Activated CD8-positive, alpha-beta memory T cell treated with anti-CD3 and anti-CD28 coated beads for 36 hours (primary cell): ENCODE measurements around the gene MBL2. TPM values are rescaled to one million over a fixed set of nuclear protein-coding genes. Genes with fewer than 3 reads are reported as not detected.

Experiments
- CTCF ChIA-PET: fragments of 350-600 bp; sonication (Branson Sonifier 250); formaldehyde crosslinking; loops from one replicate; lab custom pipeline; 2021; ENCODE audit warnings: antibody characterized with exemption; lab: Charles Lee
- POLR2A ChIA-PET: fragments of 350-600 bp; sonication (Branson Sonifier 250); formaldehyde crosslinking; loops from one replicate; lab custom pipeline; 2021; ENCODE audit warnings: antibody characterized with exemption; lab: Charles Lee
- total RNA-seq, 2 experiments: library from RNA; stranded (reverse); gene quantifications; one replicate each; pipeline ENCODE4 v1.2.3, GENCODE V29; 2021

The MBL2 gene
- total RNA-seq = not detected

DNA sequence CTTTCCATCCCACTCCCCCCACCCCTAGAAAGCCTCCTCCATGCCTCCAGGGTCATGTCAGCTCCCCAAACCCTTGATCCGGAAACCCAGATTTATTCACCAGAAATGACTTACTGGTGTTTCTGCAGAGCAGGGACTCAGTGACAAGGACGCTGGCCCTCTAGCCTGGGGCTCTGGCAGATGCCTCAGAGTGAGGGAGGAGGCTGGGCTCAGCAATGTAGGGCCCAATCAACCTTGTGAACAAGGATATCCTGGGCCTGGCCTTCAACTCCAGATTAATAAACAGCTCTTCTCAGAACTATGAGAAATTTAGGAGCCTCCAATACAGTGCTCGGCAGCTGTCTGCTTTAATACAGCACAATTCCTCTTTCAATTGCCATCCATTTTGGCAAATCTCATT, at the start of gene MBL2:
Gene MBL2, minus strand, starts transcription at position 162 of the 400 bp plus-strand sequence. CDS start 1,149 bp downstream, outside the sequence.
- ChIA-PET POLR2A (no interaction called here), CTCF (no interaction called here)

DNA sequence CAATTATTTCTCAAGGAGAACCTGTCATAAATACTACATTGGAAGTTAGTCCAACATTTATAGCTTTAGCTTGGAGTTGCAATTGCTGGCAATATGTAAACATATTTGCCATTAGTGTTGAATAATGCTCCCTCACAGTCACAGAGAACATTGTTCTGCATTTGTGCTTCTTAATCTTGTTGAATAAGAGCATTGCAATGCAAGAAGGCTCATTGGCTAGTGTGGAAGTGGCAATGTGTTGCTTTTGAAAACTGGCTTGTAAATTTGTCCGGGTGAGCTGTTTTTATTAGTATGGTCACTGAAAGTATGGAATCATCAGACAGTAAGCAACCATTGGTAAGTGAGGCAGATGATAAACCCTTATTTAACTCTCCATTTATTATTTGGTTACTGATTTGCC, 47.7 kb upstream of the MBL2 start:
- CTCF ChIA-PET = no interaction called here
- POLR2A ChIA-PET = no interaction called here

DNA sequence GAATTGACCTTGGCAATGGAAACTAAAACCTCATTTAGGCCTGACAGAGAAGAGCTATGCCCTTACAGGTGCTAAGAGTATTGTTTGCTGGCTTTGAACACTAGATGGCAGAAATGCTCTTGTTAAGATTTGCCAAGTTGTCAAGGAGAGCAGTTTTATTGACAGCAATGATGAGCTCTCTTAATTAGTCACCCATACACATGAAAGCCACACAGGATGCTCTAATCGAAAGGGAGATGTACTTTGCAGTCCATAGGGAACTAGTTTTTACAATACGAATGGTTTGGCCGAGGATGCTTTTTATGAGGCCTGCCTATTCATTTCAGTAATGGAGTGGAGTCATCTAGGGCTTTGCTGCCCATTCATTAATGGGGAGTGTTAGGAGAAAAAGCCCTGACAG, 45.4 kb upstream of the MBL2 start:
- POLR2A ChIA-PET = no interaction called here
- CTCF ChIA-PET = interaction anchor here (0.5 kb wide), 1 partner anchor 67 kb away, joined by 5 read pairs; no protein-coding TSS in a partner anchor

DNA sequence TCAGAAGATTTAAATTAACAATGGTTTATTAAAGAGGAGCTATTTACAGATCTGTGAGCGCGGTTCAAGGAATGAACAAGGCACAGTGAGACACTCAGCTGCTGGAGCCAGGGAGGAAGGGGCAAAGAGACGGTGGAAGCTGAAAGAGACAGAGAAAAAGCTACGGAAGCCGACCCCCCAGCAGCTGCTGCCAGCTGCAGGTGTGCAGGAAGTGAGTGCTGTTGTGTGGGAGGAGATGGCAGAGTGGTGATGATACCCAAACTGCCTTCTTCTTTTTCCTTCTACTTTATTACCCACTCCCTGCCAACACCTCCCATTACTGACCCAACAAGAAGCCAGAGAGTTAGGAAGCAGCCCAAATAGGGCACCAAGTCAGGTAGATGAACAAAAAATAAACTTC, 41.9 kb upstream of the MBL2 start:
- ChIA-PET CTCF (no interaction called here), POLR2A (no interaction called here)

DNA sequence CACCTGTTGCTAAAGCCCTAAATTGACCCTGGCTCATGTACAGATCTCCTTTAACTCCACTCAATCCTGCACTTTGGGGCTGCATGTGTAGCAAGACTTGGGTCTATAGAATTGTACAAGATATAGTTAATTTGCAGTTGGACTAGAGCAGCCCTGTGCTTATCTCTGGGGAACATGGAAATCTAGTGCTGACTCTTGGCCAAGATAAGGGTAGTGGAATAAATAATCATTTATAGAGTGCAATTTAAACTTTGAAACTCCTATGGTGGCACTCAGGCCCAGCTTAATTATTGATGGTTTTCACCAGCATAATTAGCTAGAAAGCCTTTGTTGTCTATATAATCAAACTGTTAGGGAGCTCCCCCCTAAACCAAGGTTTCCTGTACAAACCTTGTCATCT, 39.2 kb upstream of the MBL2 start:
- ChIA-PET POLR2A (no interaction called here), CTCF (no interaction called here)

DNA sequence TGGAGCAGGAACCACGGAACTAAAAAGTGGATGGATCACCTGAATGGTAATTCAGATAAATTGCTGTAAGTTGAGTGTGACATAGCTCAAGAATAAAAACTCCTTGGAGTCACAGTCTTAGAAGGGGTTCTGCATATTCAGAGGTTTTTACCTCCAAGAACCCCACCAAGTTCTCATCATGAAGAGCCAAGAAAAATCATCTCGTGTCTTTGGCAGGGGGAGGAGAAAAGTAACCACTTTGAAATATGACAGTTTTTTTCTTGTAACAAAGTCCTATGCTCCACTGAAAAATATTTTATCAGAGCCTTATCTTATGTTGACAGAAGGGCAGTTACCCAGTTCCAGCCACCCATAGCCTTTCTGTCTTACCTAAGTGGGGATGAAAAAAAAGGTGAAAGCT, 38.2 kb upstream of the MBL2 start:
- POLR2A ChIA-PET = no interaction called here
- CTCF ChIA-PET = no interaction called here

DNA sequence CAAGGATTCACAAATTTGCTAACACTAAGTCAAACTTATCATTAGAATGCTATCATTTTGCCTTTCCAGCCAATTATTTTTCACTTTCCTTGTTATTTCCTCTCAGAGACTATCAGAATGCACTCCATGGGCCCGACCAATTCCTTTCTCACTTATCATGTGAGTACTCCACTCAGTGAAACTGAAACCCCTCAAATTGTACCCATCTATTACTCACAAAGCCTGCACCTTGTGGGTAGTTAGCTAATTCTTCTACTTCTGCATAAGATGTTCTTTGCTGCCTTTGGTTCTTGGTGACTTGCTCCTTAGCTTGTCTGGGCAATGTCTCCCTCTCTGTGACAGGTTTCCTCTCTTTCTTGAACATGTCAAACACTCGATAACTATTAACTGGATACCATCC, 35.2 kb upstream of the MBL2 start:
- POLR2A ChIA-PET = no interaction called here
- CTCF ChIA-PET = no interaction called here

DNA sequence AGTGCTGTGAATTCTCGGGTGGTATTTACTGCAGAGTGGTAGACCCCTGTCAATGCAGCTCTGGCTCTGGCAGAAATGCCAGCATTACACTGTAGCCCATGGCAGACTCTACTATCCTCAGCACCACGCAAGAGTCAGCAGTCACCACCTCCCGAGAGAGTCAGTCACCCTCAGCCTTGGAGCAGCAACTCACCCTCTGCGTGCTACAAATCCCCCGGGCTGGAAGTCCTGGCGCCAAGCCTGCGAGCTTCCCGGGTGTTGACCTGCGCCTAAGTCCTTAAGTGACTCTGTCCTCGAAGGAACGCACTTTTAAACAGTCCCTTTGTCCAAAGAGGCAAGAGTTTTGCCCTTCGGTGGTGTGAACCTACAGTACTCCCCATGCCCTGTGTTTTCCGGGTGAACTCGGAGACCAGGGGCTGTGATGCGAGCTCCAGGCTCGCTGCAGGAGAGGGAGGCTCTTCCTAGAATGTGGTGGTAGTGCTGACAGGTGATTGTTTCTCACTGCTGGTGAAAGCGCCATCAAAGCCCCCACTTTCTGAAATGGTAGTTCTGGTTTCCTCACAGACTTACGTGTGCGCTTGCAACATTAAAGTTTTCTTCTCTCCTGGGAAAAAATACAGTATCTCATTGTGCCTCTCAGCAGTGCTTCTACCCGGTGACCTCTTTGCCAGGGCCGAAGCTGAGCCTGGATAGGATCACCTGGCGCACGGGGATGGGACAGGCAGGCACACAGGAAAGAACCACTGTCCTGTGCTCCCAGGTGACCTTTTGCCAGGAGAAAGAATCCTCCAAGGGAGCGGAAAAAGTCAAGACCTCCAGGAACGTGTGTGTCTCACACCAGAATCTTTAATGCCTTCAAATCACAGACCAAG, 33.1 kb upstream of the MBL2 start:
- ChIA-PET POLR2A (no interaction called here), CTCF (no interaction called here)

DNA sequence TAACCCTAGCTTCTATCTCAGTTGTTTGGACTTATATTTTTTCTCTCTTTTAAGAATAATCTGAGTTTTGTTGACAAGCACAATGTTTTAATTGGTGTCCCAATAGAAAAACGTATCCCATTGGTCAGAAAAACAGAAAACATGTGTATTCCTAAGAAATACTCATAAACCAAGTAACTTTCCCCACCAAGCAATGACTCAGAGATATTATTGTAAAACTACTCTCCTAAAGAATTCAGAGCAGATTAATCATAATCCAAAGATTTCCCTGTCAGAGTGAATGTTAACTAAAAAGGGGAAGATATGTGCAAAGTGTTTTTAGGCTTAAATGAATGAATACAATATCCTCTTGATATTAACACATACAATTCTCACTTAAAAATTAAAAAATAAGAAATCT, 29.4 kb upstream of the MBL2 start:
- ChIA-PET CTCF (no interaction called here), POLR2A (no interaction called here)

DNA sequence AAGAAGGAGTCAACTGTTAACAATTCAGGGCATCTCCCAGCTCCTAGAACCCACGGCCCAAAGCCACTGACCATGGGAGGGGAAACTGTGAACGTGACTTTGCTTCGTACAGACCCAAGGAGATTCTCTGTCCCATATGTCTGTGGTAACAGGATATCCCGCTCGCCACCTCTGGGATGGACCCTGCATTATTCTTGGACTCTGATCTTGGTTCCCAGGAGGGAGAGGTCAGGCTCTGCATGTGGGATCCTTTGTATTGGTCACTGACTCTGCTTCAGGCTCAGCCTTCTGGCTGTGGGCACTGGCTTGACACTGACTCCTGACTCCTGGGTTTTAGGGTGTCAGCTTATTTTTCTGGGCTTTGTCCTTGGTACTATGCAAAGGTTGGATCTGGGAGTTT, 13.5 kb upstream of the MBL2 start:
- ChIA-PET CTCF (no interaction called here), POLR2A (no interaction called here)

DNA sequence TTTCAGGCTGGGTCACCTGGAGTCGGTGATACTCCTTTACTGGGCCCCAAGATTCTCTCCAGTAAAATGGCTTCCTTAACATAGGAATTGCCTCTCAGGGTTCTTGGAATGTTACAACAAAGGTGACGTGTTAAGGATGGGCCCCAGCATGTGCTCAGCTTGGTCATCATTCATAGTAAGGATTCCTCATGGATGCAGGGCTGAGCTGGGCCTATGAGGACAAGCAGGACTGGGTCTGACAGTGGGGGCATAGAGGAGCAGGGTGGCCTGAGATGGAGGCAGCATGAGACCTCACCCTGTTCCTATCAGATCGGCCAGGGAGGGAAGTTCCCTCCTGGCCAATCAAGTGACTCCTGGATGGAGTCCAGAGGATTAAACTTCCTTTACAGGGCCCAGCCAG, 12.8 kb upstream of the MBL2 start:
- POLR2A ChIA-PET = no interaction called here

DNA sequence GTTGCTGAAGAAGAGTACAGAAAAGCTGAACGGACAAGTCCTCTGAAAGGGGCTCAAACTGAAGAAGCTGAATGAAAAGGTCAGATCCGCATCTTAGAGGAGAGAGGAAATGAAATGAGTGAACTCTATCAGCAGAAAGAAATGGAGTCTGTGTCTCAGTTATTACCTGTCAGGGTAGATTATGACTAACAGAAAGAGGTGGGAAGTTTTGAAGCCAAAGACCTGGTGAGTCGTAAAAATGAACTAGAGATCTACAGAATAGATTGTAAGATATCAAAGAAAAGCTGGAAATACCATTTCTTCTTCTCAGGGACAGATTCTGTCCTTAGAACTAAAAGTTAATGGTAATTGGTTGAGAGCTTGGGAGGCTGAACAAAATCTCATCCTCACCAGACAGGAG, 11.1 kb upstream of the MBL2 start:
- ChIA-PET POLR2A (no interaction called here), CTCF (no interaction called here)

More for the DNA sequence above, 12.8 kb upstream of the MBL2 start:
- CTCF ChIA-PET = no interaction called here

DNA sequence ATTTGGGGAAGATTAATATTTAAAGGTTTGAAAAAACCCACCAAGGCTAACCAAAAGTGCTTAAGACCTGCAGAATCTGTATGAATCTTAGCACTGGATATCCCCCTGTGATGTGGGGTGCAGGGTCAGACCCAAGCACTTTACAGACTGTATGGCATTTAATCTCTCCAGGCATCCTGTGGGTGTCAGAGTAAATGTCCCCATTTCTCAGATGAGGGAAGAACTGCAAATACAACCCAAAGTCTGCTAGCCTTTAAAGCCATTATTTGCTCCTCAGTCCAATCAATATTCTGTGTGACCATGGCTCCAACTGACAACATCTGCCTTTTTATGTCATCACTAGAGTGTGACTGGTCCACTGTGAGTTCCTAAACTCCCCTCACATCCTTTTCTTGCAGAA, 10.0 kb upstream of the MBL2 start:
- ChIA-PET CTCF (no interaction called here), POLR2A (no interaction called here)

DNA sequence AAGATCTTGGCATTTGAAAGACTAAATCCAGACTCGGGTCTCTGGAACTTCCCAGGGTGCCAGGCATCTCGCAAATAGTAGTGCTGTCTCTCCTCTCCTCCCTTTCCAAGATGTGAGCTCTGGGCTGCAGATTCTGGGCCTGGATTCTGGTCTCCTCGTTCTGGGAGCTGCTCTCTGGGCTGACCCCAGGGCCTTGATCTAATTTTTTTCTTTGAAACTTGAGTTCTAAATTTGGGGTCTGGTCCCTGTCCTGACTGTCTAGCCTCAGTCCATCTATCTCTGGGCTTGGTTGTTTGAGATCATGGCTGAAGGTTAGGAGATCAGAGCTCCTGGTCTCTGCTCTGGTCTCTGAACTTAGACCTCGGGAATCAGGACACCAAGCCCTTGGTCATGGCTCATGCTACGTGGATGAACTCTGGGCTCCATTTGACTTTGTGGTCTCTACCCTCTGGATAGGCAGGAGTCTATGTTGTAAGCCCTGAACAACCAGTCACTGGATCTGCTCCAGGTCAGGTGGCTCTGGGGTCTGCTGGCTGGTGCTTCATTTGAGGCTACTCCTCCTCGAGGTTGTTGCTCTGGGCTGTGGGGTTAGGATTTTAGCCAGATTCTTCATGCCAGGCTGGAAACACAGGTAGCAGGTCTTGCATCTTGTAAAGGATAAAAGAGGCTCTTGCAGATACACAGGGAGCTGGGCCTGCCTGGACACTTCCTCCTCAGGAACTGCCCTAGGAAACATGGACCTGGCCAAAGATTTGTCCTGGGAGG, 8.0 kb upstream of the MBL2 start:
- ChIA-PET POLR2A (no interaction called here), CTCF (interaction anchor here (0.6 to 1.0 kb wide), 2 partner anchors 472 to 1657 kb away, joined by 3 to 4 read pairs; no protein-coding TSS in a partner anchor)

DNA sequence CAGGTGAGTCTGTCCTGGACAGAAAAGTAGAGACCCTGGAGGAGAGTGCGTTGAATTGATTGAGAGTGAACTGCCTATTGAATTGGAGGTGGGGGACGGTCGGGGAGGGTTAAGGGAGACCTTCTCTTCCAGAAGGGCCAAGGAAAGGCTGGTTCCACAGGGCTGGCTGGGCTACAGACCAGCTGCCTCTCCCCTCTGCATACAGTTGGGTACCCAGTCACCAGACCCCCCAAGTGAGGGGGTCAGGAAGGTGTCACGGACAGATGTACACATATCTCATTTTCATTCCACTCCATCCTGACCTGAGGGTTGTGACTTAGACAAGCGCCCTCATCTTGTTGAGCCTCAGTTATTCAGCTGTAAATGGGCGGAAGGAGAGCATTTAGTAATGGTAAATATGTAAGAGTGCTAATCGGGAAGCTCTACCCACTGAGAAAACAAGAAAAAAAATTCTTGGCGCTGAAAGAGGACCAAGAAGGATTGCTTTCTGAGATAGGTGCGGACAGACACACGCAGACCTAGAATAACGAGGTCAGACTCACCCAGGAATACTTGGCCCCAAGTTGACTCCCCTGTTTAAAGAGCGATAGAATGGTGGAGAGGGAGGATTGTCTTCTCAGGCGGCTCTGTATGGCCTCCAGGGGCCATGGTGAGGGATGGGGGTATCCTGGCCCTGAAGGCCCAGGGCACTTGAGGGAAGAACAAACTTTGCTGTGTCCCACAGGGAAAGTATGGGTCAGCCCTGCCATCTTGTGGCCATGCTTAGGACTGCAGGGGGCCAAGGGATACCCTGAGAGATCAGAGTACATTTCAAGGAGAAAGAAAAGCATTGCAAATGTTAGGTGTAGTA, 7.2 kb upstream of the MBL2 start:
- ChIA-PET CTCF (interaction anchor here (0.6 to 1.0 kb wide), 2 partner anchors 472 to 1658 kb away, joined by 3 to 4 read pairs; no protein-coding TSS in a partner anchor), POLR2A (no interaction called here)

DNA sequence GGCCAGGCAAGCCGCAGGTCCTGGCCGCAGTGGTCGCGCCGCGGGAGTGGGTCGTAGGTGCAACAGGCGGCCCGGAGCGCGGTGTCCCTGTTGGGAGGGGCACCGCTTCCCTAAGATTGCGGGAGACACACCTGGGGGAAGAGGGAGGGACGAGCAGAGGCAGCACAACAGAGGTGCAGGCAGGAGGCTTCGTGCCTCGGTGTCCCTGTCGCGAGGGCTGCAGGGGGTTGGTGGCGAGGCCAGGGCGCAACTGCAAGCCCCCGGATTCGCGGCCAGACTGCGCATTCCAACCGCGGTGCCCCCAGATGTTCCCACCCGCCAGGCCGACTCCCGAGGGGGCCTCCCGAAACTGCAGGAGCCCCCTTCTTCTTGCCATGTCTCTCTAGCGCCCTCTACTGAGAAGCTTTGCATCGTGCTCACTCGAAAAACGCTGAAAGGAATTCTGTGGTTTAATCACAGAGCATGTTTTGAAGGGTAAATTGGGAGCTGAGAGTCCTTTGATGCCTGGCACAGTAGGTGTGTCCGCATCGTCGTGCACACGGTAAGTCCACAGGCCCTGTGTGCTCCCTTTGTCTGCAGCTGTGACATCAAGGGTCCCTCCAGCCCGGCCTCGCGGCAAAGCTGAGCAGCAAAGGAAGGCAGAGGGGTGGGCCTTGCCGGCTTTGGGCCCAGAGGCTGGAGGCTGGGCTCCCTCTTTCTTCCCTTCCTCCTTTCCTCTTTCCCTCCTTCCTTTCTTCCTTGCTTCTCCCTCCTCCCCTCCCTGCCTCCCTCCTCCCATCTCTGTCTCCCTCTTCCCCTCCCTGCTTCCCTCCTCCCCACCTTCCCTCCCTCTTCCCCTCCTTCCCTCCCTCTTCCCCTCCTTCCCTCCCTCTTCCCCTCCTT, 6.2 kb upstream of the MBL2 start:
- POLR2A ChIA-PET = no interaction called here
- CTCF ChIA-PET = no interaction called here

DNA sequence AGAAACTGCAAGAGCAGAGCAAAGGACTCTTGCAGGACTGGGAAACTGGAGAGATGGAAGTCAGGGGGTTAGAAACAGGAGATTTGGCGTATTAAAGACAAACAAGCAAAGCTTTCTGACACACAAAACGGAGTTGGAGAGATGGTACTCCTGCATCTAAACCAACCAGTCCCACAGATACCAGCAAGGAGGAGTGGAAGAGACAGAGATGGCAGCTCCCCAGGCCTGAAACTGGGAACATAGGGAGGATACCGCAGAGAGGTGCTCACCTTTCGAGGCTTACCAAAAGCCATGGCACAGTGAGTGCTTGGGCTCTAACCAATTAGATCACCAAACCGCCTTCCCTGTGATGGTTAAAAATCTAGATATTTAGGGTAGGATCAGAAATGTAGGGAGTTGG, 4.8 kb upstream of the MBL2 start:
- ChIA-PET CTCF (no interaction called here), POLR2A (no interaction called here)

DNA sequence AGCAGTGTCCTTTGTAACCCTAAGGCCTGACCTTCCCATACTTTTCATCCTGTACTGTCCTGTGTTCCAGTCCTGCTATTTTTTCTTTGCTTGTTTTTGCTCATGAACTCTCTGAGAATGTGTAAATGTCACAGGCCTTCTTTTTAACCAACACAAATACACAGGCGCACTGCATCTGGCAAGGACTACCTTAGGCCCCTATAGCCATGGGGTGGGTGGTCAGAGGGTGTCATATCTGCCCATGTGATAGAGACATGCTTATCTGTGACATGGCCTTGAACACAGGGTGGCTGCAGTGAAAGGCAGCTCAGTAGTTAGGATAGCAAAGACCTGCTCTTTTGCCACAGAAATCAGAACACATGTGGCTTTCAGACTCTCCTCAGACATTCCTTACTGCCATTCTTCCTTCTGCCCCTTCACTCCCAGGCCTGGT, 3.9 kb upstream of the MBL2 start:
- ChIA-PET CTCF (no interaction called here), POLR2A (no interaction called here)

DNA sequence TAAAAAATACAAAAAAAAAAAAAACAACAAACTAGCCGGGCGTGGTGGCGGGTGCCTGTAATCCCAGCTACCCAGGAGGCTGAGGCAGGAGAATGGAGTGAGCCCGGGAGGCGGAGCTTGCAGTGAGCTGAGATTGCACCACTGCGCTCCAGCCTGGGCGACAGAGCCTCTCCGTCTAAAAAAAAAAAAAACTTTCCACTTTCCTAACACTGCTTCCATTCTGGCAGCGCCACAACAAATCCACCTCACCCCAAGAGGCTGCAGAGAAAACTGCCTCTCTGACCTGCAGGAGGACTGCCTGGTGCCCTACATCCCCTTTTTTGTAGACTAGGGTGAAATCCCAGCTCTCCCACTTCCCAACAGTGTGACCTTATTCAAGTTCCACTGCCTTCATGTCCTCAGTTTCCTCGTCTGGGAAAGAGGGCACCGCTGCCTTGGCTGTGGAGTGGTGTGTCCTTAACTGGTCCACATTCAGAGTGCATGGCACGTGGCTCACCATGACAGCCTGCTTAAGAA, 2.6 kb upstream of the MBL2 start:
- CTCF ChIA-PET = no interaction called here
- POLR2A ChIA-PET = no interaction called here
